OCI-LY1 (cell line): ENCODE measurements around the gene FBXL22.

Experiments used
- EZH2 ChIP-seq: fragments of 200-600 bp; sonication (generic), shearing (Covaris generic); IDR thresholded peaks from 2 replicates; pipeline ENCODE4 v1.8.0; 2017; ENCODE audit warnings: borderline replicate concordance, mixed run types, mild to moderate bottlenecking, antibody characterized with exemption, low read length, moderate library complexity, mixed read lengths
- TF ChIP-seq, protein P1 (sequence below): fragments of 200-600 bp; sonication (generic), shearing (Covaris generic); IDR thresholded peaks from 2 replicates; pipeline ENCODE4 v1.5.1; 2017; ENCODE audit warnings: mild to moderate bottlenecking, antibody characterized with exemption, low read length, moderate library complexity, mixed read lengths

GRCh38 chr15:63628123-63628822 lies 31.1 kb downstream of the FBXL22 start:
- TF ChIP-seq, protein P1, sequence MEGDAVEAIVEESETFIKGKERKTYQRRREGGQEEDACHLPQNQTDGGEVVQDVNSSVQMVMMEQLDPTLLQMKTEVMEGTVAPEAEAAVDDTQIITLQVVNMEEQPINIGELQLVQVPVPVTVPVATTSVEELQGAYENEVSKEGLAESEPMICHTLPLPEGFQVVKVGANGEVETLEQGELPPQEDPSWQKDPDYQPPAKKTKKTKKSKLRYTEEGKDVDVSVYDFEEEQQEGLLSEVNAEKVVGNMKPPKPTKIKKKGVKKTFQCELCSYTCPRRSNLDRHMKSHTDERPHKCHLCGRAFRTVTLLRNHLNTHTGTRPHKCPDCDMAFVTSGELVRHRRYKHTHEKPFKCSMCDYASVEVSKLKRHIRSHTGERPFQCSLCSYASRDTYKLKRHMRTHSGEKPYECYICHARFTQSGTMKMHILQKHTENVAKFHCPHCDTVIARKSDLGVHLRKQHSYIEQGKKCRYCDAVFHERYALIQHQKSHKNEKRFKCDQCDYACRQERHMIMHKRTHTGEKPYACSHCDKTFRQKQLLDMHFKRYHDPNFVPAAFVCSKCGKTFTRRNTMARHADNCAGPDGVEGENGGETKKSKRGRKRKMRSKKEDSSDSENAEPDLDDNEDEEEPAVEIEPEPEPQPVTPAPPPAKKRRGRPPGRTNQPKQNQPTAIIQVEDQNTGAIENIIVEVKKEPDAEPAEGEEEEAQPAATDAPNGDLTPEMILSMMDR, result no peak
- no peak for TF ChIP-seq EZH2
